ENCODE results near the gene LLGL2. TPM values are rescaled to one million over a fixed set of nuclear protein-coding genes. Genes with fewer than 3 reads are reported as not detected.
A peak's percentile ranks its signal among the peaks of the same experiment; 100 is the strongest.

The LLGL2 gene
- total and polyA plus RNA-seq, 2 donors = 5.3 to 36.6 TPM

DNA sequence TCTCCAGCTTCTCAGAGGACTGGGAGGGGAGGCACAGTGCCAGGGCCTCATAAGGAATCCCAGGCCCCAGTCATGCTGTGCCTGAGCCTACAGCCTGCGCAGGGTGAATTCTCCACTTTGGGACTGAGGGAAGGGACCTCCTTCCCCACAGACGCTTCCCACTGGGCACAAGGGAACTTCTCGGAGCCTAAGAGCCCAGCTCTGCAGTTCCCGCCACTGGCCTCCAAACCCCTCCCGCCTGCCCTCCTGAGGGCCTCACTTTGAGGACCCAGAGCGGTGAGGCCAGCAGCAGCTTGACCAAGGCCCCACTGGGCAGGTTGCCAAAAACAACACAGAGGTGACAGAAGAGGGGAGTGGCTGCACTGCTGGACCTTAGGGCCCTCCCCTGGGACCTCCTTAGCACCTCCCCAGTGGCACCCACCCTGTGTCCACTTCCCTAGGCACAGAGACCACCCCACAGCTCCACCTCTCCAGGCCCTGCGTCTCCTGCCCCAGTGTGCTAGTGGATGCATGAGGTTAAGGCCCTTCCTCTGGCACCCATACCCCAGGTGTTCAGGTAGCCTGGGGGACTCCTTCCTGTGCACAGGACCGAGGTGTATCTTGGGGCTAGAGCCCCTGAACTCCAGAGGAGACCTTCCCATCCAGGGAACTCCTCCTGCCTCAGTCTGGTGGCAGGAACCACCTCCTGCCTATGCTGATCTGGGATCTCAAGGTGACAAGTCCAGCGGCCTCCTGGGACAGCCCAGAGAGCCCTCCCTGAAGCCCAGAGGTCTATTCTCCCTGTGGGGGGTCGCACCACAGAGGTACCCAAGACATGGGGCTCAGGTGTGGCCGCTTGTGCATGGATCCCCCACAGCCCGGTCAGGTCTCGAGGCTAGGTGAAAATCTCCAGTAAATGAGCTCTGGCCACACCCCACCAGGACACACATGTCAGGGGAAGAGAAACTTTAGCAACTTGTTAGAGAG, 13.6 kb upstream of the LLGL2 start:
- Histone ChIP-seq H3K27ac (ENCODE audit: low read depth in 1 of 2, low read length in 1 of 2) (no peak overlapping the region), H3K27me3 (ENCODE audit: control insufficient read depth in 2 of 2, insufficient read depth in 1 of 2, low read length in 1 of 2) (peaks cover 6 to 23% of the 10 kb centered on the region in 2 donors), H3K4me1 (ENCODE audit: control insufficient read depth in 2 of 2, insufficient read depth in 2 of 2, low read length in 2 of 2) (peaks cover 6 to 17% of the 10 kb centered on the region in 2 donors), H3K9me3 (ENCODE audit: control insufficient read depth in 2 of 2, insufficient read depth in 1 of 2, low read length in 1 of 2) (no peaks in the 10 kb centered on the region), H3K36me3 (ENCODE audit: control insufficient read depth in 2 of 2, insufficient read depth in 2 of 2, low read length in 1 of 2) (no peaks in the 10 kb centered on the region), H3K4me3 (ENCODE audit: low read length in 2 of 2) (no peak overlapping the region)
- no peak for DNase-seq (ENCODE audit: low read depth in 6 of 9, low spot score in 9 of 9)
- WGBS = 89% methylated on average over 13 of the region's 13 CpGs

DNA sequence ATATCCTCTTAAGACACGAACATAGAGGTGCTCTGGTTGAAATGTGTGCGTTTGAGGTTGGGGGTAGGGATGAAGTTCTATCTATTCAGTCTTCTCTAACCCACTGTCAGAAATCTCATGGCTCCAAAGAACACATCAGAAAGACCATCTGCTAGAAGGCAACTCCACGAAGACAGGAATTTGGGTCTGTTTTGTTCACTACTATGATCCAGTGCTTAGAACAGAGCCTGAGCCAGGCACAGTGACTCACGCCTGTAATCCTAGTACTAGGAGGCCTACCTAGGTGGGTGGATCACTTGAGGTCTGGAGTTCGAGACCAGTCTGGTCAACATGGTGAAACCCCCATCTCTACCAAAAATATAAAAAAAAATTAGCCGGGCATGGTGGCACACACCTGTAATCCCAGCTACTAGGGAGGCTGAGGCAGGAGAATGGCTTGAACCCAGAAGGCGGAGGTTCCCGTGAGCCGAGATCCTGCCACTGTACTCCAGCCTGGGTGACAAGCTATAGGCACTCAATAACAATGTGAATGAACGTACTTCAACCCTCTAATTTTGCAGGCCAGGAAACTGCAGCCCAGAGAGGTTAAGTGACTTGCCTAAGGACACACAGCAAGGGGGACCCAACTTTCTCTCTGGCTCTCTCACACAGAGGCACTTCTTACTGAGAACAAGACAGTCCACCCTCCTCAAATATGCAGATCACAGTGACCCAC, 12.4 kb upstream of the LLGL2 start:
- no peak overlapping the region for H3K27ac ChIP-seq (ENCODE audit: low read depth in 1 of 2, low read length in 1 of 2)
- 86% methylated on average over 10 of the region's 10 CpGs for WGBS
- H3K27me3 ChIP-seq (ENCODE audit: control insufficient read depth in 2 of 2, insufficient read depth in 1 of 2, low read length in 1 of 2) = peaks cover 6 to 27% of the 10 kb centered on the region in 2 donors
- H3K9me3 ChIP-seq (ENCODE audit: control insufficient read depth in 2 of 2, insufficient read depth in 1 of 2, low read length in 1 of 2) = no peaks in the 10 kb centered on the region
- peaks cover 18 to 29% of the 10 kb centered on the region in 2 donors for H3K4me1 ChIP-seq (ENCODE audit: control insufficient read depth in 2 of 2, insufficient read depth in 2 of 2, low read length in 2 of 2)
- DNase-seq (ENCODE audit: low read depth in 6 of 9, low spot score in 9 of 9) = no peak
- H3K36me3 ChIP-seq (ENCODE audit: control insufficient read depth in 2 of 2, insufficient read depth in 2 of 2, low read length in 1 of 2) = no peaks in the 10 kb centered on the region
- no peak overlapping the region for H3K4me3 ChIP-seq (ENCODE audit: low read length in 2 of 2)

DNA sequence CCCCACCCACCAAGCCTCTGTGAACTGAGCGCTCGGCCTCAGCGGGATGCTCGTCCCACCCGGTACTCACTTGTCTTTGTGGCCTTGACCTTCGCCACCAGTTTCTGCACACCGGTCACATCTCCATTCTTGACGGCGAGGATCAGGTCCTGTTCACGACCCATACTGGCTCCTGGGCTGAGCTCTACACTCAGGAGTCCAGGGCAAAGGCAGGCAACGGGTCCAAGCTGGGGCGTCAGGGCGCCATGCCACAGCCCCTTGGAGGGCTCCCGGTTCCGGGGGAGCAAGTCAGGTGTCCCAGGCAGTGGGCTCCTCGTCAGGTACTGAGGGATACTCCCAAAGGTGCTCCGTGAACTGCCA, 11.9 kb upstream of the LLGL2 start:
- WGBS = 97% methylated on average over 17 of the region's 17 CpGs
- Histone ChIP-seq H3K4me1 (ENCODE audit: control insufficient read depth in 2 of 2, insufficient read depth in 2 of 2, low read length in 2 of 2) (peaks cover 23 to 34% of the 10 kb centered on the region in 2 donors), H3K9me3 (ENCODE audit: control insufficient read depth in 2 of 2, insufficient read depth in 1 of 2, low read length in 1 of 2) (no peaks in the 10 kb centered on the region), H3K27me3 (ENCODE audit: control insufficient read depth in 2 of 2, insufficient read depth in 1 of 2, low read length in 1 of 2) (peaks cover 6 to 27% of the 10 kb centered on the region in 2 donors), H3K27ac (ENCODE audit: low read depth in 1 of 2, low read length in 1 of 2) (no peak overlapping the region), H3K4me3 (ENCODE audit: low read length in 2 of 2) (no peak overlapping the region), H3K36me3 (ENCODE audit: control insufficient read depth in 2 of 2, insufficient read depth in 2 of 2, low read length in 1 of 2) (no peaks in the 10 kb centered on the region)
- DNase-seq (ENCODE audit: low read depth in 6 of 9, low spot score in 9 of 9) = no peak

DNA sequence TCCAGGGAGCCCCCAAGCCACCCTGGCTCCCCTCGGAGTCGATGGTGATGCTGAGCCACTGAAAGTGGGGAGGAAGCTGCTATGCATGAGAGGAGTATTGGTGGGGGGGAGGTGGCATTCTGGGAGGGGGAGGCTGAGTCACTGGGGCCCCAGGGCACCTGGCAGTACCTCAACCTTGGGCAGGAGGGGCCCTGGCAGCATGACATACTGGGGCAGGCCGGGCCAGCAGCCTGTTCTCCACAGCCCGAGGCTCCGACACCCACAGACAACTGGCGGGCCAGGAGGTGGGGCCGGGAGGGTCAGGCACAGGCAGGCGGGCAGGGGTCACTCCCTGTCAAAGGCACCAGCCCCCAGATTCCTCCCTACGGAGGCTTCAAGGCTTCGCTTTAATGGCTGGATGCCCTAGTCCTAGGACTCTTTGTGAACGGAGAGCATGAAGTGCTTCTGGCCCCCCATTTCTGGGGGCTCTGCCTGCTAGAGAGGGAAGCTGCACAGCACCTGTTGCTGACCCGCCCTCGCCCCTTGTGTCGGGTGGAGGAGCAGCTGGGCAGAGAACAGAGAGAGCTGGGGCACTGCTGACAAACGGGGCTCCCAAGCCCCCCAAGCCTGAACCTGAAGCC, 11.1 kb upstream of the LLGL2 start:
- WGBS = 62% methylated on average over 15 of the region's 15 CpGs
- Histone ChIP-seq H3K4me3 (ENCODE audit: low read length in 2 of 2) (peak overlapping the region; percentile 59 to 93), H3K36me3 (ENCODE audit: control insufficient read depth in 2 of 2, insufficient read depth in 2 of 2, low read length in 1 of 2) (peaks cover 0 to 5% of the 10 kb centered on the region in 2 donors), H3K9me3 (ENCODE audit: control insufficient read depth in 2 of 2, insufficient read depth in 1 of 2, low read length in 1 of 2) (no peaks in the 10 kb centered on the region), H3K27ac (ENCODE audit: low read depth in 1 of 2, low read length in 1 of 2) (no peak overlapping the region), H3K4me1 (ENCODE audit: control insufficient read depth in 2 of 2, insufficient read depth in 2 of 2, low read length in 2 of 2) (peaks cover 27 to 40% of the 10 kb centered on the region in 2 donors), H3K27me3 (ENCODE audit: control insufficient read depth in 2 of 2, insufficient read depth in 1 of 2, low read length in 1 of 2) (peaks cover 6 to 27% of the 10 kb centered on the region in 2 donors)
- no peak for DNase-seq (ENCODE audit: low read depth in 6 of 9, low spot score in 9 of 9)

DNA sequence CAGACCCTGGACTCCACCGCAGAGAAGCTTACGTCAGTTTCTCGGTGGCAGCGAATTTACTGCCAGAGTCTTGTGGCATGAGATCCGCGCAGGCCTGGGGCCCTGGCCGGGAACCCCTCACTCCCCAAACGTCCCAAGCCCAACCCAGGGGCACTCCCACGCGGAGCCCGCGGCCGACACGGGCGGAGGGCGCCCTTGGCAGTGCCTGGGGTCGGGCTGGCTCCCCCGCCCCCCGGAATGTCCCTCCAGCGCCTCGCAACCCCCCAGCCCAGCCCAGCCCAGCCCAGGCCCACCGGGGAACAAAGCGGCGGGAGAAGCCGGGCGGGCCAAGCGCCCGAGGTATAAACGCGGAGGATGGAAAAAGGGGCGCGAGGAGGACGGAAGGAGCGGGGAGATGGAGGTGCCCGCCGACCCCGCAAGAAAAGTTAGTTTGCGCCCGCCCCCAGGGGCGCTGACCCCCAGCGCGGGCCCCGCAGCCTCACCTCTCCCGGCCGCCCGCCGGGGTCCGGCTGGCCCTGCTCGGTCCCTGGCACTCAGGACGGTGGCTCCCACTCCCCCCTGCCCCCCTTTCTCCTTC, 10.5 kb upstream of the LLGL2 start:
- 1% methylated on average over 50 of the region's 50 CpGs for WGBS
- H3K4me1 ChIP-seq (ENCODE audit: control insufficient read depth in 2 of 2, insufficient read depth in 2 of 2, low read length in 2 of 2) = peaks cover 27 to 40% of the 10 kb centered on the region in 2 donors
- no peak for DNase-seq (ENCODE audit: low read depth in 6 of 9, low spot score in 9 of 9)
- H3K9me3 ChIP-seq (ENCODE audit: control insufficient read depth in 2 of 2, insufficient read depth in 1 of 2, low read length in 1 of 2) = no peaks in the 10 kb centered on the region
- peak overlapping the region; percentile 59 to 93 for H3K4me3 ChIP-seq (ENCODE audit: low read length in 2 of 2)
- peaks cover 3 to 5% of the 10 kb centered on the region in 2 donors for H3K36me3 ChIP-seq (ENCODE audit: control insufficient read depth in 2 of 2, insufficient read depth in 2 of 2, low read length in 1 of 2)
- peaks cover 6 to 27% of the 10 kb centered on the region in 2 donors for H3K27me3 ChIP-seq (ENCODE audit: control insufficient read depth in 2 of 2, insufficient read depth in 1 of 2, low read length in 1 of 2)
- H3K27ac ChIP-seq (ENCODE audit: low read depth in 1 of 2, low read length in 1 of 2) = no peak overlapping the region

DNA sequence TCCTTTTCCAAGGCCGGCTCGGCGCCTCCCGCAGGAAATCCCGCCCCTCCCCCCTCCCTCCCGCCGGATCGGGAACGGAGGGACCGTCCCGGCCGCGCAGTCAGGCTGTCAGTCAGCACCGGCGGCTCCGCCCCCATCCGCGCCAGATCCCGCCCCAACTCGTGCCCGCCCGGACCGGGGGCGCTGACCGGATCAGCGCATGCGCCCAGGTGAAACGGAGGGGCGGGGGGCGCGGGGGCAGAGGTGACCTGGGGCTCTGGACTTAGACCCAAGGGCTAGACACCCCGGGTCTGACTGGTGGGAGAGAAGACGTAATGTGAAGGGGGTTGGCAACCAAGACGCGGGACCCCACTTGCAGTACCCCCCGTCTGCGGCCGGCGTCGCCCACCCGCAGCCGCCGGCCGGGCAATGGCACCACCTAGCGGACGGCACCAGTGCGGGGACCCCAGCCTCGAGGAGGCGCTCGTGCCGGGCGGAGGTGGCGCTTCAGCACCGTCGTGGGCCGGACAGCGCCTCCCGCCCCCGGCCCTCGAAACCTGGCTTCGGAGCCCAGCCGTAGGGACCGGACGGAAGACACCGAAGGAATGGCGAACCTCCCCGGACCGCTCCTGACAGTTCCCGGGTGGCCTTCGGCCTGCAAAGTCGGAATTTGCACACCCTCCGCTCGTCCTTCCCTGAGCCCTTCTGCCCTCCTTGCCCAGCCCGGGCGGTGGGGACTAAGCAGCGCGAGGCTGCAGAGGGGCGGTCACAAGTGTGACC, 9.8 kb upstream of the LLGL2 start, which contains the start of gene CASKIN2:
TSS of gene CASKIN2 (minus strand) at position 42 of the 759 bp plus-strand sequence. CDS start 1,733 bp downstream, outside the sequence.
- Histone ChIP-seq H3K27me3 (ENCODE audit: control insufficient read depth in 2 of 2, insufficient read depth in 1 of 2, low read length in 1 of 2) (peaks cover 6 to 27% of the 10 kb centered on the region in 2 donors), H3K27ac (ENCODE audit: low read depth in 1 of 2, low read length in 1 of 2) (peak within 1 kb of the TSS; percentile 53 to 77), H3K36me3 (ENCODE audit: control insufficient read depth in 2 of 2, insufficient read depth in 2 of 2, low read length in 1 of 2) (peaks cover 4 to 7% of the 10 kb centered on the region in 2 donors), H3K4me1 (ENCODE audit: control insufficient read depth in 2 of 2, insufficient read depth in 2 of 2, low read length in 2 of 2) (peaks cover 27 to 40% of the 10 kb centered on the region in 2 donors), H3K4me3 (ENCODE audit: low read length in 2 of 2) (peak within 1 kb of the TSS; percentile 59 to 93), H3K9me3 (ENCODE audit: control insufficient read depth in 2 of 2, insufficient read depth in 1 of 2, low read length in 1 of 2) (no peaks in the 10 kb centered on the region)
- DNase-seq (ENCODE audit: low read depth in 6 of 9, low spot score in 9 of 9) = peak; percentile 51 to 89 (median 73)
- under 1% methylated on average over 77 of the region's 78 CpGs for WGBS

DNA sequence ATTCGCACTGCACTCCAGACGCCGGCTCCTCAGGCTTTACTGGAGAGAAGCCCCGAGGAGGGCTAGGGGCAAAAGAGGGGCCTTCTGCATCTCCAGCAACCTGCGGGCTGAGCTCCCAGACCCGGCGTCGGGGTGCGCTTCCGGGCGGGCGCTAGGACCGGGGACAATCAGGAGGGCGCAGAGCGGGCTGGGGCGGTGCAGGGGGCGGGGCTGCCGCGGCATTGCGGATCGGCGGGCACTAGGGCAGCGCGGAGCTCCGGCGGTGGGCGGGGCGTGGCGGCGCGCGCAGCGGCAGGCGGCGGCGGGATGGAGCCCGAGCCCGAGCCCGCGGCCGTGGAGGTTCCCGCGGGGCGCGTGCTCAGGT, 9.3 kb upstream of the LLGL2 start, which contains the start of gene TSEN54:
TSS of gene TSEN54 (plus strand) at position 274 of the 364 bp plus-strand sequence. CDS start at position 307, 33 bp downstream.
- Histone ChIP-seq H3K4me3 (ENCODE audit: low read length in 2 of 2) (peak within 1 kb of the TSS; percentile 60 to 93), H3K9me3 (ENCODE audit: control insufficient read depth in 2 of 2, insufficient read depth in 1 of 2, low read length in 1 of 2) (no peaks in the 10 kb centered on the region), H3K27me3 (ENCODE audit: control insufficient read depth in 2 of 2, insufficient read depth in 1 of 2, low read length in 1 of 2) (peaks cover 6 to 27% of the 10 kb centered on the region in 2 donors), H3K27ac (ENCODE audit: low read depth in 1 of 2, low read length in 1 of 2) (peak within 1 kb of the TSS; percentile 53 to 78), H3K36me3 (ENCODE audit: control insufficient read depth in 2 of 2, insufficient read depth in 2 of 2, low read length in 1 of 2) (peaks cover 8 to 10% of the 10 kb centered on the region in 2 donors), H3K4me1 (ENCODE audit: control insufficient read depth in 2 of 2, insufficient read depth in 2 of 2, low read length in 2 of 2) (peaks cover 27 to 40% of the 10 kb centered on the region in 2 donors)
- DNase-seq (ENCODE audit: low read depth in 6 of 9, low spot score in 9 of 9) = peak; percentile 68 to 96 (median 90)
- WGBS = under 1% methylated on average over 45 of the region's 45 CpGs
